B cell (primary cell): ENCODE data around the gene GOSR2.

Experiments
- CTCF ChIP-seq: fragments of 200-600 bp; IDR thresholded peaks from one replicate; pipeline ENCODE4 v1.8.0; 2022; ENCODE audit warnings: antibody characterized with exemption, mild to moderate bottlenecking
- EZH2 ChIP-seq: IDR thresholded peaks from 2 replicates; pipeline ENCODE4 v1.6.1; 2012; ENCODE audit warnings: borderline replicate concordance, low read depth, mild to moderate bottlenecking, moderate library complexity, low read length; ENCODE audit not compliant: insufficient read depth, poor library complexity, severe bottlenecking

GRCh38 chr17:46886310-46886663 lies 36.7 kb upstream of the GOSR2 start:
- TF ChIP-seq CTCF (no peak), EZH2 (no peak)
